HTR-8/SVneo (cell line): Measurements from ENCODE around the gene OTULINL.

Experiments
- DNase-seq: peaks from one replicate; pipeline ENCODE4 v3.0.0; 2011; ENCODE audit warnings: low spot score, mixed read lengths; ENCODE audit not compliant: insufficient read length
- FAIRE-seq: peaks from 2 replicates; lab custom pipeline; 2011; peaks lifted over from hg19 to GRCh38; lab: Jason Lieb, UNC

The OTULINL gene

DNA sequence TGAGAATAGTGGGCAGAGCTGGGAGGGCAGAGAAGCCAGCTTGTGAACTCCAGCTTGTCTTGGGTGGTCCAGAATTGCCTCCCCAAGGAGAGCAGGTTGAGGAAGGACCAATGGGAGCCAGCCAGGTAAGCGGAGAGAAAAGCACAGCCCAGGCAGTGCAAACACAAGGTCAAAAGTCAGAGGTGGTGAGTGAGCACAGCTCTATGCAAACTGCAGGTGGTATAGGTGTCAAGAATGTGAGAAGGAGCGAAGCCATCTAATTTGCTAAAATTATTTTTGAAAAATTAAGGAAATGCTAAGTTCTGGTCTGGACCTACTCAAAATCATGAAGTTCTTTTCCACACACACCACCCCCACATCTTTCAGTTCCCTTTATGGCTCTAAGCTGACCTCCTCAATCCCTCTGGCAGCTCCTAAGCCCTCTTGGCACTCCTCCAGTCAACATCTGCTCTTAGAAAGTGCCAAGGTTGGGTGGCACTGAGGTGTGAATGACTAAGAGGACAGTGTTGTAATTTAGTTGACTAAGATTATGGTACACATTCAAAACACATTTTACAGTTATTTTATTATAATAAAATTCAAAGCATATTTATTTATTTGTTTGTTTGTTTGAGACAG, 6.6 kb upstream of the OTULINL start:
- DNase-seq (no peak), FAIRE-seq (no peak)

DNA sequence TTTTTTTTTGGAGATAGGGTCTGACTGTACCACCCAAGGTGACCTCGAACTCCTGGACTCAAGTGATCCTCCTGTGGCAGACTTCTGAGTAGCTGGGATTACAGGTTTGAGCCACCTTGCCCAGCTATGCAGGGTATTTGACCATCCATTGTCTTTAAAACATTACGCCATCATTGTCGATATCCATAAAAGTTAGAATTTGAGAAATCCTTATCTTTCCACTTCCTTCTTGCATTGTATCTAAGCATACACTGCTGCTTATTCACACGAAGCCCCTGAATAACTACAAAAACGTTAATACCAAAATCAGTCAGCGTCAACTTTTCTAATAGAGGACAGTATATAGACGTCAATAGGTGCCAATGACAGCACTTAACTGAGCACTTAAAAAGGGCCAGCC, 5.4 kb upstream of the OTULINL start:
- no peak for DNase-seq
- FAIRE-seq, result no peak

DNA sequence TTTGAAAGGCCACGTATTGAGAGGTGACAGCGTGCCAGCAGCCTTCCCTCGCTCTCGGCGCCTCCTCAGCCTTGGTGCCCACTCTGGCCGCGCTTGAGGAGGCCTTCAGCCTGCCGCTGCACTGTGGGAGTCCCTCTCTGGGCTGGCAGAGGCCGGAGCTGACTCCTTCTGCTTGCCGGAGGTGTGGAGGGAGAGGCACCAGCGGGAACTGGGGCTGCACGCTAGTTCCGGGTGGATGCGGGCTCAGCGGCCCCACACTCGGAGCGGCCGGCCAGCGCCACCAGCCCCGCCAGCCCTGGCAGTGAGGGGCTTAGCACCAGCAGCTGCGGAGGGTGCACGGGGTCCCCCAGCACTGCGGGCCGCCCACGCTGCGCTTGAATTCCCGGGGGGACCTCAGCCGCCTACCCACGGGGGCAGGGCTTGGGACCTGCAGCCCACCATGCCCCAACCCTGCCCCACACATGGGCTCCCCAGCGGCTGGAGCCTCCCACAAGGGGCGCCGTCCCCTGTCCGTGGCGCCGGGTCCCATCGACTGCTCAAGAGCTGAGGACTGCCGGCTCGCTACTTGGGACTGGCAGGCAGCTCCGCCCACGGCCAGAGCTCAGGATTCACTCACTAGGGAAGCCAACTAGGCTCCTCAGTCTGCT, 4.4 kb upstream of the OTULINL start:
- no peak for FAIRE-seq
- DNase-seq, result no peak

DNA sequence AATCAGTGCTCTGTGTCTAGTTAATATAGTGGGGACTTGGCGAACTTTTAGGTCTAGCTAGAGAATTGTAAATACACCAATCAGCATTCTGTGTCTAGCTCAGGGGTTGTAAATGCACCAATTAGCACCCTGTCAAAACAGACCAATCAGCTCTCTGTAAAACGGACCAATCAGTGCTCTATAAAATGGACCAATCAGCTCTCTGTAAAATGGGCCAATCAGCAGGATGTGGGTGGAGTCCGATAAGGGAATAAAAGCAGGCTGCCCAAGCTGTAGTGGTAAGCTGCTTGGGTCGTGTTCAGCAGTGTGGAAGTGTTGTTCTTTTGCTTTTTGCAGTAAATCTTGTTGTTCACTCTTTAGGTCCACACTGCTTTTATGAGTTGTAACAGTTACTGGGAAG, 3.6 kb upstream of the OTULINL start:
- peak; percentile 79 for FAIRE-seq

DNA sequence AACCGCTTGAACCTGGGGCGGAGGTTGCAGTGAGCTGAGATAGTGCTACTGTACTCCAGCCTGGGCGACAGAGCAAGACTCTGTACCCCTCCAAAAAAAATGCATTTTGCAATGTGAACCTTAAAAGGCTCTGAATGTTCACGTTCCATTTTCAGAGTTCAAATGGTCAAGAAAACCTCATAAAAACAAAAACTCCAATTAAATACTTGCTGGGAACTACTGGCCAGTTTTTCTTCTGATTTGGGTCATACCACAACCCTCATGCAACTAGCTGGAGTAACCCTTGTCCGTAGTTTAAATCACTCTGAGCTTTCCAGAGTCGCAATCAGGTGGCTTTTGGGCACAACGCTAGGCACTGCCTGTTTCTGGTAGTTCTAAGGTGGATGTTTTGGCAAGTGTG, 2.3 kb upstream of the OTULINL start:
- DNase-seq (no peak), FAIRE-seq (no peak)

More for the DNA sequence above, 3.6 kb upstream of the OTULINL start:
- no peak for DNase-seq

DNA sequence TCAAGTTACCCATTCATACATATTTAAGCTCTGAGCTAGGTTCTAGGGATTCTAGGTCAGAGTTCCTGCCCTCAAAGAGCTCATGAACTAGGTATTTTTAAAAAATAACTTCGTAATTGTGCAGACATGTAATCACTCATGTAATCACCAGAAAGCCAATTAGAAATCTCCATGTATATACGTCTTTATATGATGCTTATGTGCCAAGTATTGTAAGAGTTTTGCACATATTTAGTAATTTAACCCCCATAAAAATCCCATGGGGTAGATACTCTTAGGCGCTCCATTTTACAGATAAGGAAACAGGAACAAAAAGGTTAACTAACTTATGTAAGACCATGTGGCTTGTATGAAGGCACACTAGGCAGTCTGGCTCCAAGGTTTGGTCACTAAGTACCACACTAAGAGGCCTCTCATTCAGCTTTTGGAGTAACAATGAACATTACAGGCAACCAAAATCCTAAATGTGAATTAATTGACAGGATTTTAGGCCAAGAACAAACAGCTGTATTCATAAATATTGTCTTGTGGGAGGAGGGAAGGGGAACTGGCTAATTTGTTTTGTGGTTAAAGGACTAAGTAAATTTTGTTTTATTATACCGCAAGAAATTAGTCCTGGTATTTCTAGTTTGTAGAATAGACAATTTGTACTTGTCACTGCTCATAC, 1.7 kb upstream of the OTULINL start:
- no peak for FAIRE-seq
- DNase-seq, result no peak

DNA sequence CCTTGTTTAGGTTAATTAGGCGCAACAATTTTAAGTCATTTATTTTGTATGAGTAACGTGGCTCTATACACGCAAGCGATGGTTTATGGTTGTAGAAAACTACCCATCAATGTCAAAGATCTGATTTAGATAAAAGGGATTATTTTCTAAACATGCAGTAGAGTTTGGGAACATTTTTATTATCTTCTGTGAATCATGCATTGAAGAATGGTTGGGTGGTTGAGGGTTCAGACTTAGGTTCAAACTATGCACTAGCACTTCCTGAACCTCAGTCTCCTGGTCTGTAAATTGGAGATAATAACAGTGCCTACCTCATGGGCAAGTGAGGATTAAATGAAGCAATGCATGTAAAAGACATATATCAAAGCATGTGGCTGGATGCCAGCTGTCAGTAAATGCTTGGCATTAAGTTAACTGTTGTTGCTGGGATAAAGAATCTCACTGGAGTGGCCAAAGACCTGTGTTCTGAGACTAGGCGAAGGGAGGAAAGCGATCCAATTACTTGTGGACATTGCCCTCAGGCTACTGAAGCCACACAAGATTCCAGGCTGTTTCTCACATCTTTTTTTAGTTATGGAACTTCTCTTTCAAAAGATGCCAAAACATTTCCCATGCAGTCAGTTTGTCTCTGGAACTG, 1.1 kb upstream of the OTULINL start:
- FAIRE-seq (peak; percentile 60), DNase-seq (no peak)

DNA sequence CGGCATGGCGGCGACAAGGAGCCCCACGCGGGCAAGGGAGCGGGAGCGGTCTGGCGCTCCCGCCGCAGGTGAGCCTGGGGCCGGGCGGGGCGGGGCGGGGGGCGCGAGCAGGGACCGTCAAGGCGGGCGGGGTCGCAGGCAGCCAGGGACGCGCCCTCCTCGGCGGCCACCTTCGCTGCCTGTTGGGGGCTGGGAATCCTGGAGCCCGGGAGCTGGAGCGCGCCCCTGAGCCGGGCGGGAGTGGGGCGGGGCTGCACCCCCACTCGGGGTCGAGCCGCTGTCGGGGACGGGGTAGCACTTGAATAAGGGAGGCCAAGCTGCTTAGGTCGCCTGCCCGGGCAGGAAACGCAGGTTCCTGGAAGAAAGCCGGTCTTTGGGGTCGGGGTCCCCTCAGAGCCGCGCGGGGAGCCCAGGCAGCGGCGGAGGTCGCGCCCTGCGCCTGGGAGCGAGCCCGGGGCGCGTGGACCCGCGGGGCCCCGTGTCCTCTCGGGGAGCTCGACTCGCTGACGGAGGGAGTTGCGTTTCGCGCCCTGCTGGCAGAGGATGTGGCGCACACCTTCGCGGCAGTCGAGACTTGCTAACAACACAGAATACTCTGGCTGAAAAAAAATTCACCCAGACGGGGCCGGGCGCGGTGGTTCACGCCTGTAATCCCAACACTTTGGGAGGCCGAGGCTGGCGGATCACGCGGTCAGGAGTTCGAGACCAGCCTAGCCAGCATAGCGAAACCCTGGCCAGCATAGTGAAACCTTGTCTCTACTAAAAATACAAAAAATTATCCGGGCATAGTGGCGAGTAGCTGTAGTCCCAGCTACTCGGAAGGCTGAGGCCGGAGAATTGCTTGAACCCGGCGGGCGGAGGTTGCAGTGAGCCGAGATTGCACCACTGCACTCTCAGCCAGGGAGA, 552 bp downstream of the OTULINL start:
- DNase-seq (peak; percentile 75), FAIRE-seq (peak; percentile 95)

DNA sequence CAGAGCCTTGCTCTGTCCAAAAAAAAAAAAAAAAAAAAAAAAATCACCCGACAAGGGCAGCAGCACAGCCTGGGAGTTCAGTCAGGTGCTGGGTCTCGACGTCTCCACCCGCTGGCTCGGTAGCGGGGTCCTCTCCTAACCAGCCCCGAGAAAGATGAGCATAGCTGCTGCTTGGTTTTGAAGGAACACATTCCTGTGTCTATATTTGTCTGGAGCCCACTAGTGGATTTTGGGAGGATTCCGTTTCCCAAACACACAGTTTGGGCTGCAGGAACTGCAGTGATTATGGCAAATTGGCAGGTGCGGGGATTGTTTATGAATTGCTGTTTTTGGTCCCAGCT, 1.2 kb downstream of the OTULINL start:
- FAIRE-seq (no peak), DNase-seq (no peak)

DNA sequence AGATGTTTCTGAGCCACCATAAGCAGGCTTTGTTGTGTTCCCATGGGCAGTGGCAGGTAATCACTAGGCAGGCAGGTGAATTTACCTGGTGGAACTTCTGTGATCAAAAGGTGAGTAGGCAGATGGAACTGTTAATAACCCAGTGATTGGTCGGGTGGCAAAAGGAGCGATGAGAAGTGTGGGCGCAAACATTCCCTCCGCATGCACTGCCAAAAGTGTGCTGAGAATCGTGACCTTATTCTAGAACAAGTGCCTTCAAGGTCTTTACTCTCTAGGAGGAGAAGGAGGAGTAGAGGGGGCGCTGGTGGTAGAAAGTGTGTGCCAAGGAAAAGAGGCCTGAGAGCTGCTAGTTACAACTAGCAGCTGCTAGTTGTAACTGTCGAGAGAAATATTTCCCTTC, 3.3 kb downstream of the OTULINL start:
- no peak for FAIRE-seq

DNA sequence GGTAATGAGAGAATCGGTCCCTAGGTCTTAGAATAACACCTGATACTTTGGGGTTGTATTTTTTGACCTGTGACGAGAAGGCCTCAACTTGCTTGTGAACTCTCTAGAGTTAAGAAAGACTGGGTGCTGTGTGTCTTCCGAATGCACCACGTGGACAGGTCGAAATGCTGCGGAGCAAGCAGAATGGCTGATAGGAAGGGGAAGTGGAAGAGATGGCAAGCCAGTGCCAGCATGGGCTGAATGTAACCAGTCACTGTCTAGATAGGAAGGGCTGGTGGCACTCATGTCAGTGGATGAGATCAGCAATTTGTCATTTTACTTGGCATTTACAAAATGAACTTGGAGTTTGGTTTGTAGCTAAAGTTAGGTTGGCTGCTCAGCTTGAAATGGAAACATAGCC, 5.6 kb downstream of the OTULINL start:
- DNase-seq, result no peak

More for the DNA sequence above, 3.3 kb downstream of the OTULINL start:
- DNase-seq, result no peak

DNA sequence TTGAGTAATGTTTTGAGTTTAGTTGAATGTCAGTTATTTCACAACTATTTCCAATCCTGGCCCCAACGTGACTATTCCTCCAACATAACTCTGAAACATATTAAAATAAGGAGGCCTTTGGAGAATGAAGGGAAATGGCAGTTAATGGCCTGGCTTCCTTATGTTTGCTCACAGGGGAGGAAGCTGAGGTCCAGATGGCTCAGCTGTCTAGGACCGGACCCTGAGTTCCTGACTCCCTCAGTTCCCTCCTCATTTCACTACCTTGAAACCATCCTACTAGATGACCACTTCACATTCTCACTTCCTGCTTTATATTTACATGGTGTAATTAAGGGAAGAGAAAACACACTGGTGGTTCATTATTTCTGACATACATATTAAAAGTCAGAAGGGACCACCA, 6.6 kb downstream of the OTULINL start:
- DNase-seq, result no peak
- no peak for FAIRE-seq

More for the DNA sequence above, 5.6 kb downstream of the OTULINL start:
- peak; percentile 54 for FAIRE-seq

DNA sequence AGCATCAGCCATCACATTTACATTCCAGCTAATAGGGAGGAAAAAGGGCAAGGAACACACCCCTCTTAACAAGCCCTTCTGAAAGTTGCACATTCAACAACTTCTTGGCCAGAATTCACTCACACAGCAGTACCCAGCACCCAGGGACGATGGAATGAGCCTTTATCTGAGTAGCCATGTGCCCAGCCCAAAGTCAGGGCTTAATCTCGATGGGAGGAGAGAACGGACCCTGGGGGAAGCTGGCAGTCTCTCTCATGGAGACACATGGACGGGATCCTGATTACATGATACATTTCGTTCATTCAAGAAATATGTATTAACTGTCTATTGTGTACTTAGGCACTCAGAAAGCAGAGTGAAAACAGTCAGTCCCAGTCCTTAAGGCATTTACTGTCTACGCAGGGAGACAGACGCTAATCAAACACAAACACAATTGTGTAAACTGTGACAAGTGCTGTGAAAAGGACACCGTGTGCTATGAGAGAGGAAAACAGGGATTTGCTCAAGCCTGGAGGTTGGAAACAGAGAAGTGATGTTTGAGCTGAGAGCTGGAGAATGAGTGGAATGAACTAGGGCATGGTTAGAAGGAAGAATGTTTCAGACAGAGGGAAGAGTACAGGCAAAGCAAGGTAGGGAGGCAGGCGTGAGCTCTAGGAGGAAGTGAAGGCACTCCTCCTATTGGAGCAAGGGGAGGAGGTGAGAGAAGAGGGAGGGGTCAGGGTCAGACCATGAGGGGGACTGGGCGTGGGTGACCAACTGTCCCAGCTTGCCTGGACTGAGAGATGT, 7.4 kb downstream of the OTULINL start:
- FAIRE-seq (no peak), DNase-seq (no peak)

DNA sequence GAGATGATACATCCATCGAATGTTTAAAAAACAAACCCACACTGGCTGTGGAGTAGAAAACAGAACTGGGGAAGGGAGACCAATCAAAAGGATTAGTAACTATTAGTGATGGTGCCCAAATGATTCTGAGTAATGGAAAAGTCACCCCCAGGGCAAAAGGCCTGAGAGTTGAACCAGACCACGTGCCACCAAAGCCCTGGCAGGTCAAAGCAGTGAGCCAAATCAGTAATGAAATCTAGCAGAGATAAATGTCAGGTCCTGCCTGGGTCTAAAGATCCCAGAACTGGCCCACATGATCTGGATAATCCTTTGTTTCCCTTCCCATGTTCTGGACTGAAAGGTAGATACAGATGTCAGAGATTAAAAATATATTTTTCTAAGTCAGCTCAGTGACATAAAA, 9.4 kb downstream of the OTULINL start:
- DNase-seq (no peak), FAIRE-seq (no peak)

DNA sequence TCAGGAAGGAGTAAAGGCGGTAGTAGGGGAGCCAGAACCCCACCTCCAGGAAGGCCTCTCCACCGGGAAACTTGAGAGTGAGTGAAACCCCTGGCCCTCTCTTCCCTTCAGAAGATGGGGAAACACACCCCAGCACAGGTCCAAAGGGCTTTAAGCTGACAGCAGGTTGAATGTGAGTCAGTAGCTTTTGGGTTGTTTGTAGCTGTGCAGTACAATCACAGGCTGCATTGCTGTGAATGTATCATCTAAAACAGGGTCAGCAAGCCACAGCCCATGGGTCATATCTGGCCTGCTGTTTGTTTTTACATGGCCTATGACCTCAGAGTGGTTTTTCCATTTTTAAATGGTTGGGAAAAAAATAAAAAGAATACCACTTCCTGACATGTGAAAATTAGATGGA, 10.0 kb downstream of the OTULINL start:
- FAIRE-seq (no peak), DNase-seq (no peak)

DNA sequence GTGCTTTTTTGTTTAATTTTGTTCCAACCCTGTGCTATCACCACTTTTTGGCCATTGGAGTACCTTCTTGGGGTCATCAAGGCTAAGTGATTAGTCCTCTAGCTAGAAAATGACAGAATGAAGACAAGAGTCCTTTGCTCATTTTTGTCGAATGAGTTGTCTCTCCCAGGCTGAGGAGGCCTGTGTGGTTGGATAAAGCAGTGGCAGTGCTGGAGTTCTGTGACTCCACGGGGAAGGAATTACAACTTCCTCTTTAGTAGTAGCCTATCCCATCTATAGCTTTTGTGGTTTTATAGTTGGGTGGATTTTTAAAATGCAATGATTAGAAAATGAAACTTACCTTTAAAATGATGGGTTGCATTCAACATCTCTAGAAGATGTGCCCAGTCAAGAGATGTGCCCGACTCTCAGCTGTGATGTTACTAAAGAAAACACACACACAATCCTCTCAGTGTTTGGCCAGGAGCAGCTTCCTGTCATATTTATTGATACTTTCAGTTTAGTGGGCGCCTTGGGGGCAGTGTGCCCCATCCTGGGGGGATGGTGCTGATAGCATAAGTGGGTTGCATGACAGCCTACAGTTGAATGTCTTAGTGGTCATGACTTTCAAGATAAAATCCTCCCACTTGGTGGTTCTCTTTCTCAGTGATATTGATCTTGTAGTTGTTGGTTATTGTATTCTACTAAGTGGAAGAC, 11.9 kb downstream of the OTULINL start:
- no peak for DNase-seq
- no peak for FAIRE-seq

DNA sequence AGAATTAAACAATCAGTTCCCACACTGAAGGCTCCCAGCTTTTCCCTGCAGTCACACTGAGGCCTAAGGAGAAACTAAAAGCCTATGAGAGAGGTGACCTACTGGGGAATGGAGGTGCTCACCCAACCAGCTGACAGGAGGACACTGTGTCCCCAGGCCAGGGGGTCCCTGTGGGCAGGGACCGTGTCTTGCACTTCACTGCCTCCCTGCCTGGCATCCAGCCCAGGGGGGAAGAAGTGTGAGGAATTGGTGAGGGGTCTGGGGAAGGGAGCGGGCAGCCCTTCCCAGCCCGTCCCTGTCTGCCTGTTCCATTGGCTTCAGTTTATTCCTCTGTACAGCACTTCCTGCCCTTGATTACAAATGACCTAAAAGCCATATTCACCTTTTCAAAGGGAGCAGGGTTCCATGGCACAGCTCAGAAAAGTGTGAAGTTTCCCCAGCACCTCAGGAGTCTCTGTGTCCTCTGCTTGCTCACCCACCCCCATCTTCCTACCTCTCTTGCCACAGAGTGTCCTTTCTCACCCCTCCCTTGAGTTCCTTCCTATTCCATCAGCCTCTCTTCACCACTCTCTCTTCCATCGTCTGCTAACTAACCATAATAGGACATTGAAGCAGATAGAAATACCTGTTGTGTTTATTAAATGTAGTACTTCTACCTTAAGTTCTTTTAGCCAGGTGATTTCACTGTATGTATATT, 12.9 kb downstream of the OTULINL start:
- FAIRE-seq (no peak), DNase-seq (no peak)

DNA sequence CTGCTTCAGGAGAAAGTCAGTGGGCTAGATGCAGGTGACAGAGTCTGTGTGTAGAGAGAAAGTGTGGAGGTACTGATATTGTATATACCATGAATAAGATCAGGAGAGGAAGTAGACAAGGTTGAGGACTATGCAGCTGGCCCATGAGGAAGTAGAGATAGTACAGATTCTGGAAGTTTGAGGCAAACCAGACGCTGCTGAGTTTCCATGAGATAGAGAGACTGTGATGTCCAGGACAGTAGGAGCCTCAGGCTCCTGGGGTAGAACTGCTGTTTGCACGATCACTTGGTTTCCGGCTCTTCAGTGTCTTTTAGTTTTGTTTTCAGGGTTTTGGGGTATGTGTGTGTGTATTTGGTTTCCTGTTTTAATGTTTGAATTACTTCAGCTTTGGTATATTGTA, 13.6 kb downstream of the OTULINL start:
- FAIRE-seq, result no peak

More for the DNA sequence above, 13.6 kb downstream of the OTULINL start:
- DNase-seq, result no peak
